Kidney epithelial cell (primary cell): ENCODE measurements around the gene CPB2. TPM values are rescaled to one million over a fixed set of nuclear protein-coding genes. Genes with fewer than 3 reads are reported as not detected.

Experiments
- DNase-seq: peaks from one replicate; pipeline ENCODE4 v3.0.0-alpha.2; 2010; ENCODE audit warnings: low read depth
- H3K27me3 ChIP-seq: 2 replicates; pipeline ENCODE4 v1.6.0; 2011; ENCODE audit warnings: low read length; ENCODE audit not compliant: control insufficient read depth, insufficient read depth
- H3K36me3 ChIP-seq: 2 replicates; pipeline ENCODE4 v1.5.1; 2011; ENCODE audit warnings: low read length; ENCODE audit not compliant: control insufficient read depth, insufficient read depth
- H3K4me3 ChIP-seq: 2 replicates; pipeline ENCODE4 v1.5.1; 2011; ENCODE audit warnings: low read depth, mild to moderate bottlenecking, control low read depth, low read length
- CTCF ChIP-seq: IDR thresholded peaks from 2 replicates; pipeline ENCODE4 v1.5.1; 2011; ENCODE audit warnings: mild to moderate bottlenecking, moderate library complexity, low read length, control low read depth, inconsistent platforms; ENCODE audit not compliant: insufficient read depth, poor library complexity, severe bottlenecking
- total RNA-seq: library from RNA; depleted of rRNA; stranded (reverse); fragments of >200 nt; gene quantifications from 2 replicates; pipeline ENCODE4 v1.2.3, GENCODE V29; 2015

Gene CPB2
- total RNA-seq, 1 donor from 2014 or later = not detected

DNA sequence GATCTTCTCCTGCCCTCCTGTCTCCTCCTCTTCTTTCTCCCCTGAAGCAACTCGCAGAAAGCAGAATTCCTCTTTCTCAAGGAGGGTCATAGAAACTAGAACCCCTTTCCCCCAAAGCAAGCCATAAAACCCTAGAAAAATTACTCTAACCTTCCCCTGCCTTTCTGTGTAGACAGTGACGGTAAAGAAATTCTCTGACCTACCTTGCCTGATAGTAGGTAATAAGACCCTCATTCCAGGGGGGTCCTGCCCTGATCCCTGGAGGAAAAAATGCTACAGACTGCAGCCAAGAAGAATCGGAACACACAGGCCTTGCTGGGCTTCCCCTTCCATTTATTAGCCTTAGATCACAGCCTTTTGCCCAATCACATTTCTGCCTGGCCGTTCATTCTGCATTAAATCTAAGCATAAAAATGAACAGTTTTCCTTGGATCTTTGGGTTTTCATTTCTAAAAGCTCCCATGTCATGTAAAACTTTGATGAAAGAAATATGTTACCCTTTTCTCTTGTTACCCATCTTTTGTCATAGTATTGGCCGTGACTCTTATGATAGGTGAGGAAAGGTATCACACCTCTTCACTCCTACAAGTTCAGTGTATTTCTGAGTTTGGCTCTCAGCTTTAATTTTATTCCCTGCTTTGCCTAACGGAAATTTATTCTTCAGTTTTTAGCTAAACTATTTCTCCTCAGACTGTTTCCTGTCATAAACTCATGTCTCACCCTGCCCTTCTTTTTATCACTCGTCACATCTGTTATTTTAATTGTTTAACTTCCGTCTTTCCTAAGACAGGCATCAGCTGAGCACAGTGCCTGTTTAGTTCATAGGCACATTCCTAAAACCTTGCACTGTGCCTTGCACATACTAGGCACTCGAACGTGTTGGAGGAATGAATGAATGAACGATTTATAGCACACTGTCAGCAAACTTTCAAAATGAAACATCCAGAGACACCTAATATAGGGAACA is 20.4 kb upstream of the CPB2 start:
- no peak for TF ChIP-seq CTCF
- Histone ChIP-seq H3K36me3 (no peaks in the 10 kb centered on the region), H3K27me3 (no peaks in the 10 kb centered on the region), H3K4me3 (no peak overlapping the region)
- no peak for DNase-seq

GRCh38 chr13:46124531-46124966 is 19.7 kb upstream of the CPB2 start:
- DNase-seq = no peak
- no peak overlapping the region for H3K4me3 ChIP-seq
- H3K27me3 ChIP-seq = no peaks in the 10 kb centered on the region
- TF ChIP-seq CTCF = no peak
- H3K36me3 ChIP-seq = no peaks in the 10 kb centered on the region

GRCh38 chr13:46122304-46122703 is 17.5 kb upstream of the CPB2 start:
- no peak overlapping the region for H3K4me3 ChIP-seq
- no peak for DNase-seq
- no peaks in the 10 kb centered on the region for H3K36me3 ChIP-seq
- no peaks in the 10 kb centered on the region for H3K27me3 ChIP-seq
- no peak for TF ChIP-seq CTCF

GRCh38 chr13:46121597-46122163 is 16.8 kb upstream of the CPB2 start:
- Histone ChIP-seq H3K4me3 (no peak overlapping the region), H3K27me3 (no peaks in the 10 kb centered on the region), H3K36me3 (no peaks in the 10 kb centered on the region)
- no peak for TF ChIP-seq CTCF
- no peak for DNase-seq

GRCh38 chr13:46121033-46121432 is 16.2 kb upstream of the CPB2 start:
- Histone ChIP-seq H3K27me3 (no peaks in the 10 kb centered on the region), H3K4me3 (no peak overlapping the region), H3K36me3 (no peaks in the 10 kb centered on the region)
- TF ChIP-seq CTCF = no peak
- DNase-seq = no peak
